ENCODE data around the gene IRGQ. TPM values are rescaled to one million over a fixed set of nuclear protein-coding genes. Genes with fewer than 3 reads are reported as not detected.

IRGQ gene
- polyA plus RNA-seq, 1 donor from 2014 or later: 156 TPM

- Histone ChIP-seq H3K4me2 (ENCODE audit: low read length) (no peak overlapping the region), H3F3A (ENCODE audit: insufficient read depth, low read length, poor library complexity, severe bottlenecking) (no peaks in the 10 kb centered on the region), H3K9ac (ENCODE audit: low read length) (peak overlapping the region; percentile 17), H2AFZ (ENCODE audit: low read depth, low read length) (no peak overlapping the region), H3K36me3 (ENCODE audit: insufficient read depth, low read length) (no peaks in the 10 kb centered on the region), H3K79me2 (replicated peaks; ENCODE audit: insufficient read depth, low read length) (no peaks in the 10 kb centered on the region), H3K27ac (ENCODE audit: low read length) (peak overlapping the region; percentile 22), H3K27me3 (ENCODE audit: insufficient read depth, low read depth, low read length) (no peaks in the 10 kb centered on the region), H3K9me3 (ENCODE audit: low read length) (no peaks in the 10 kb centered on the region), H3K9me2 (ENCODE audit: insufficient read depth, low read length) (no peaks in the 10 kb centered on the region), H3K4me3 (ENCODE audit: low read length) (no peak overlapping the region), H4K20me1 (ENCODE audit: insufficient read depth) (no peaks in the 10 kb centered on the region)
- TF ChIP-seq CTCF (IDR thresholded peaks at IDR 0.05; ENCODE audit: poor library complexity, severe bottlenecking) (peak; percentile 77), MXI1 (conservative IDR thresholded peaks at IDR 0.05; ENCODE audit: poor library complexity, severe bottlenecking) (no peak), POLR2AphosphoS5 (IDR thresholded peaks at IDR 0.05) (no peak), TAF1 (IDR thresholded peaks at IDR 0.05; ENCODE audit: low read depth) (no peak), SMC3 (conservative IDR thresholded peaks at IDR 0.05; ENCODE audit: poor library complexity) (peak; percentile 66), REST (IDR thresholded peaks at IDR 0.05; ENCODE audit: borderline replicate concordance) (no peak), EP300 (conservative IDR thresholded peaks at IDR 0.05; ENCODE audit: poor library complexity, severe bottlenecking) (no peak), RAD21 (conservative IDR thresholded peaks at IDR 0.05) (peak; percentile 67), EZH2 (IDR thresholded peaks at IDR 0.05; ENCODE audit: borderline replicate concordance, insufficient read depth, low read length, poor library complexity, severe bottlenecking) (no peak)
Observed at GRCh38 chr19:43555185-43555770, 40.7 kb downstream of the IRGQ start.

GRCh38 chr19:43554317-43554895 lies 41.5 kb downstream of the IRGQ start:
- Histone ChIP-seq H4K20me1 (ENCODE audit: insufficient read depth) (no peaks in the 10 kb centered on the region), H3K36me3 (ENCODE audit: insufficient read depth, low read length) (no peaks in the 10 kb centered on the region), H3K4me2 (ENCODE audit: low read length) (no peak overlapping the region), H3K9me2 (ENCODE audit: insufficient read depth, low read length) (no peaks in the 10 kb centered on the region), H3K27me3 (ENCODE audit: insufficient read depth, low read depth, low read length) (no peaks in the 10 kb centered on the region), H3K27ac (ENCODE audit: low read length) (no peak overlapping the region), H3K4me3 (ENCODE audit: low read length) (no peak overlapping the region), H3K79me2 (replicated peaks; ENCODE audit: insufficient read depth, low read length) (no peaks in the 10 kb centered on the region), H3K9me3 (ENCODE audit: low read length) (no peaks in the 10 kb centered on the region), H3K9ac (ENCODE audit: low read length) (no peak overlapping the region), H2AFZ (ENCODE audit: low read depth, low read length) (no peak overlapping the region), H3F3A (ENCODE audit: insufficient read depth, low read length, poor library complexity, severe bottlenecking) (no peaks in the 10 kb centered on the region)
- TF ChIP-seq SMC3 (conservative IDR thresholded peaks at IDR 0.05; ENCODE audit: poor library complexity) (no peak), RAD21 (conservative IDR thresholded peaks at IDR 0.05) (no peak)
